ENCODE measurements around the gene DHRS2.

The DHRS2 gene

DNA sequence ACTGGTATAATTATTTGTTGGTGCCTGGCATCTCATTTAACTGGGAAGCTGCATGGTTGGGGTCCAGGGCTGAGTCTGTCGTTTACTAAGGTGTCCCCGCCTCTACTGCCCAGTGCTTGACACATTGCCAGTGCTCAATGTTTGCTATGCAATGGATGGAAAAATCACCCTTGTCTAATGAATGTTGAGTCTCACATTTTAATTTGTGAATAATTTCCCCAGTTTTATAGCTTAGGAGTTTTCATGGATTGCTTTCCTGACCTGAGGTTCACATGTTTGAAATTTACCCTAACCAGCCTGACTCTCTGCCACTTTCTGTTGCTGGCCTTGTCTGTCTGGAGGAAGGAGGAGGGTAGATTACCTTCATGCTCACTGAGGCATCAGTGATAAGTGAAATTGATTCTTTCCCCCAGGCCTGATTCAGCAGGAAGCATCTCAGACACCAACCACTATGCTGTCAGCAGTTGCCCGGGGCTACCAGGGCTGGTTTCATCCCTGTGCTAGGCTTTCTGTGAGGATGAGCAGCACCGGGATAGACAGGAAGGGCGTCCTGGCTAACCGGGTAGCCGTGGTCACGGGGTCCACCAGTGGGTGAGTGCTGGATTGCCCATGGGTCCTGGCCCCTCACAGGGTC is 2.4 kb downstream of the DHRS2 start:
- Histone ChIP-seq H4K20me1 (no peaks in the 10 kb centered on the region), H3K27ac (no peak overlapping the region), H3K4me1 (peaks cover 0 to 10% (median 6%) of the 10 kb centered on the region in 10 experiments; a peak in 10 of 20 replicates), H3K9ac (no peak overlapping the region), H3K4me2 (no peak overlapping the region), H3K4me3 (no peak overlapping the region), H3K9me3 (replicated peaks in 1 of 11) (peaks cover 12 to 26% (median 17%) of the 10 kb centered on the region in 11 experiments; a peak in 19 of 22 replicates), H3K36me3 (no peaks in the 10 kb centered on the region), H3K27me3 (no peaks in the 10 kb centered on the region)
- no peak for TF ChIP-seq Cebpa-rat (IDR thresholded peaks at IDR 0.05)

DNA sequence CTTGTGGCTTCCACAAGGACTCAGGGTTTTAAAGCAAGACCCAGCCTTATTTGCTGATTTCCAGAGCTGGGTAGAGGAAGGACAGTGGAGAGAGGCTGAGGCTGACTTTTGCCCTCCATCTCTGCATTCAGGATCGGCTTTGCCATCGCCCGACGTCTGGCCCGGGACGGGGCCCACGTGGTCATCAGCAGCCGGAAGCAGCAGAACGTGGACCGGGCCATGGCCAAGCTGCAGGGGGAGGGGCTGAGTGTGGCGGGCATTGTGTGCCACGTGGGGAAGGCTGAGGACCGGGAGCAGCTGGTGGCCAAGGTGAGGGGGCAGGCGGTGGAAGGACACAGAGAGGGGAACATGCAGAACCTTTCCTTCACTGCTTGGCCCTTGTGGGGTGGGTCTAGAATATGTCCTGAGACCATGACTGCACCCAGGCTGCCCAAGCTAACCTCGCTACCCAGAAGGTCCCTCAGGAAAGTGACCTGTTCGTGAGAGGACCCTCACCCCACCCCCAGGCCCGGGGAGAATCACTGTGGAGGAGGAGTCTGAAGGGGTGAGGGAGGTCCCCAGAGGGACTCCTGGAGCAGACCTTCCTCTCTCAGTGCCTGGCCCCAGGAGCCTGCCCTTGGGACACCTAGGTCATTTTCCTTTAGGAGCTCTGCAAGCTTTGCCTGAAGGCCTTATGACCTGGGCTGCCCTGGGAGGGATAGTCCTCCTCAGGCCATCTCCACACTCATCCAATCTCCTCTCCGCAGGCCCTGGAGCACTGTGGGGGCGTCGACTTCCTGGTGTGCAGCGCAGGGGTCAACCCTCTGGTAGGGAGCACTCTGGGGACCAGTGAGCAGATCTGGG is 3.1 kb downstream of the DHRS2 start:
- TF ChIP-seq Cebpa-rat (IDR thresholded peaks at IDR 0.05), result no peak
- H3K4me2 ChIP-seq, result no peak overlapping the region
- peaks cover 12 to 26% (median 17%) of the 10 kb centered on the region in 11 experiments; a peak in 19 of 22 replicates for H3K9me3 ChIP-seq (replicated peaks in 1 of 11)
- H3K27me3 ChIP-seq, result no peaks in the 10 kb centered on the region
- no peak overlapping the region for H3K4me3 ChIP-seq
- no peak overlapping the region for H3K27ac ChIP-seq
- H4K20me1 ChIP-seq, result no peaks in the 10 kb centered on the region
- H3K4me1 ChIP-seq, result peaks cover 0 to 10% (median 6%) of the 10 kb centered on the region in 10 experiments; a peak in 10 of 20 replicates
- H3K36me3 ChIP-seq, result no peaks in the 10 kb centered on the region
- H3K9ac ChIP-seq, result no peak overlapping the region

DNA sequence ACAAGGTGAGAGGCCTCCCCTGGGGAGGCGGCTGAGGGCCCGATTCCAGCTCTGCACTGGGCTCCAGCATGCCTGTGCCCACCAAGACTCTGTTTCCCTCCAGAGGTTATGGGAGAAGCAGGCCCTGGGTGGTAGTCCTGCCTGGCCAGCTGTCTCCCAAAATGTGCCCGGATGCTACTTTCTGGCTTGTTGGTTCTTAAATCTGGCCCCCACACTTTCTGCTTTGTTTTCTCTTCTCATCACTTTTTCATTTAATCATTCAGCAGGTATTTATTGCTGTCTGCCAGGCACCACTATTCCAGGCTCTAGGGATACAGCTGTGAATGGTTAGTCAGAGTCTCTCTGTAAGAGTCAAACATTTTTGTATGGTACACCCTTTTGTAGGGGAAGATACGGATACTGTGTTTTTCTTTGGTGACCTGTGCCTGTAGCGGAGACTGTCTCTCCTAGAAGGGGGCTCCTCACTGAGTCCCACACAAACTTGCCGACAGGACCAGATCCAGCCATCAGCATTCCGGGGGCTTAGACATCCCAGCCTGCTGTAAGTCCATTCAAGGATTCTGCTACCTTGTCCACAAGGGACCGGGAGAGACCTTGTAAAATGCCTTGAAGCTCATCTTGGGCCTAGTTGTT is 3.8 kb downstream of the DHRS2 start:
- no peaks in the 10 kb centered on the region for H3K36me3 ChIP-seq
- no peak overlapping the region for H3K27ac ChIP-seq
- no peak overlapping the region for H3K4me3 ChIP-seq
- H3K27me3 ChIP-seq, result no peaks in the 10 kb centered on the region
- peaks cover 12 to 26% (median 16%) of the 10 kb centered on the region in 11 experiments; a peak in 19 of 22 replicates for H3K9me3 ChIP-seq (replicated peaks in 1 of 11)
- H3K9ac ChIP-seq, result no peak overlapping the region
- no peak overlapping the region for H3K4me2 ChIP-seq
- H4K20me1 ChIP-seq, result no peaks in the 10 kb centered on the region
- TF ChIP-seq Cebpa-rat (IDR thresholded peaks at IDR 0.05), result no peak
- H3K4me1 ChIP-seq, result peaks cover 0 to 10% (median 6%) of the 10 kb centered on the region in 10 experiments; a peak in 10 of 20 replicates

GRCh38 chr14:23640524-23641141 is 4.5 kb downstream of the DHRS2 start:
- Histone ChIP-seq H3K9ac (no peak overlapping the region), H3K9me3 (replicated peaks in 1 of 11) (peaks cover 9 to 22% (median 13%) of the 10 kb centered on the region in 11 experiments; a peak in 19 of 22 replicates), H3K4me3 (no peak overlapping the region), H3K4me2 (no peak overlapping the region), H3K27ac (no peak overlapping the region), H3K36me3 (no peaks in the 10 kb centered on the region), H3K27me3 (no peaks in the 10 kb centered on the region), H4K20me1 (no peaks in the 10 kb centered on the region), H3K4me1 (peaks cover 0 to 10% (median 6%) of the 10 kb centered on the region in 10 experiments; a peak in 10 of 20 replicates)
- no peak for TF ChIP-seq Cebpa-rat (IDR thresholded peaks at IDR 0.05)

GRCh38 chr14:23641180-23641914 is 5.2 kb downstream of the DHRS2 start:
- Histone ChIP-seq H3K36me3 (no peaks in the 10 kb centered on the region), H3K4me2 (peak overlapping the region in 4 of 11 experiments; percentile 1 to 54 (median 6); a peak in 6 of 22 replicates), H4K20me1 (no peaks in the 10 kb centered on the region)

DNA sequence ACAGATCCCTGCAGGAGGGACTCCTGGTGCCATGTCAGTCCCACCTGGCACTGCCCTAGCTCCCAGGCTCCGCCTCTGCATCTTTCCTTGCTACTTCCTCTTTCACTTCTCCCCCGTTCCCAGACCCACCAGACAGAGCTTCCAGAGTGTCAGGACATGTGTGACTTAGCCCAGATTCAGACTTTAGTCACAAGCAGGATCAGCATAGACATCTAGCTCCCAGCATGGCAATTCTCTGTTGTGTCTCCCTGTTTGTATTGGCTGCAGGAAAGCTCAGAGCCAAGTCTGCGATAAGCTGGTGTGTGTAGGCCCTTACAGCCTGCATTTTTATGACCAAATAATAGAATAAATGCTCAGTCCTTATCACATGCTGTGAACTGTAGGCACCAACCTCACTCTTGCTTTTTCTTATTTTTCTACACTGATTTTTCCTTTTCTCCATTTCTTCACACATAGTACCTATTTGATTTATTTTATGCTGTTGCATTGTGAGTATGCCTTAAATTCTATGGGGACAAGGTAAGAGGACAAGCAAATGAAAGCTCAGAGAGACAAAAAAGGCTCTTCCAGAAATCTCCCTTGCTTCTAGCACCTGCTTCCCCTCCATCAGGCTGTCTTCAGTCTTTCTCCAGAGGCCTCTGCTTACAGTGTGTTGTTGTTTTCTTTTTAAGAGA is 5.9 kb downstream of the DHRS2 start:
- peaks cover 0 to 8% (median 0%) of the 10 kb centered on the region in 11 experiments; a peak in 4 of 22 replicates for H3K9me3 ChIP-seq (replicated peaks in 1 of 11)

More at GRCh38 chr14:23641180-23641914, 5.2 kb downstream of the DHRS2 start:
- Histone ChIP-seq H3K9ac (no peak overlapping the region), H3K27me3 (no peaks in the 10 kb centered on the region), H3K9me3 (replicated peaks in 1 of 11) (peaks cover 2 to 15% (median 6%) of the 10 kb centered on the region in 11 experiments; a peak in 15 of 22 replicates), H3K4me3 (no peak overlapping the region), H3K27ac (no peak overlapping the region), H3K4me1 (peaks cover 0 to 10% (median 6%) of the 10 kb centered on the region in 10 experiments; a peak in 10 of 20 replicates)
- TF ChIP-seq Cebpa-rat (IDR thresholded peaks at IDR 0.05), result no peak

DNA sequence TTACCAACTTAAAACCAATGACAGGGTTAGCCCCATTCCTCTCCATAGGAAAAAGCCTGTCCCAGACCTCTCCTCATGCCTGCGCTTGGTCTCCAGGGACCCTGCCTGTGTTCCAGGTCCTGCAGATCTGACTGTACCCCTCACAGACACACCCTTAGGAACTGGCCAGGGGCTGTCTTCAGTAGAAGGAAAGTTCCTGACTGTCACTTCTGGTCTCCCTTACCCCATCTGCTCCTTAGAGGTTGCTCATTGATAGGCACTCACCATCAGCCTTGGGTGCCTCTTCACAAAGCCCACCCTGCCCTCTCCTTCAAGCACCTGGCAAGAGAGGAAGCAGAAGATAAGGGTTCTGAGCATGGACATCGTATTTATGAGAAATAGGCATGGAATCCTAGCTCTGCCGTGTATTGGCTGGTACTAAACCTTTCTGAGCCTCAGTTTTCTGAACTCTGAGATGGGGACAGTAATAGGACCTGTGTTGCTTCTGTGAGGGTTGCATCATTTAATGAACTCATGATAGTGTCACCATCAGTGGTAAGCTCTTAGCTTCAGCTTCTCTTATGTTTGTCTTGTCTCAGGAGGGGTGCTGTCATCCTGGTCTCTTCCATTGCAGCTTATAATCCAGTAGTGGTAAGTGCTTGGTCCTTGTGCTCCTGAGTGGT is 7.5 kb downstream of the DHRS2 start:
- no peaks in the 10 kb centered on the region for H3K27me3 ChIP-seq
- H3K9me3 ChIP-seq (replicated peaks in 1 of 11), result no peaks in the 10 kb centered on the region
- no peak overlapping the region for H3K4me3 ChIP-seq
- no peak overlapping the region for H3K4me2 ChIP-seq
- no peak for TF ChIP-seq Cebpa-rat (IDR thresholded peaks at IDR 0.05)
- H3K36me3 ChIP-seq, result no peaks in the 10 kb centered on the region
- peaks cover 0 to 16% (median 6%) of the 10 kb centered on the region in 10 experiments; a peak in 10 of 20 replicates for H3K4me1 ChIP-seq
- no peak overlapping the region for H3K27ac ChIP-seq
- H4K20me1 ChIP-seq, result no peaks in the 10 kb centered on the region
- no peak overlapping the region for H3K9ac ChIP-seq

More for the DNA sequence above, 5.9 kb downstream of the DHRS2 start:
- H3K27ac ChIP-seq, result no peak overlapping the region
- no peaks in the 10 kb centered on the region for H4K20me1 ChIP-seq
- H3K9ac ChIP-seq, result no peak overlapping the region; a peak in 1 of 22 replicates
- no peaks in the 10 kb centered on the region for H3K36me3 ChIP-seq
- no peak for TF ChIP-seq Cebpa-rat (IDR thresholded peaks at IDR 0.05)
- no peaks in the 10 kb centered on the region for H3K27me3 ChIP-seq
- peaks cover 0 to 12% (median 6%) of the 10 kb centered on the region in 10 experiments; a peak in 10 of 20 replicates for H3K4me1 ChIP-seq
- peak overlapping the region in 6 of 11 experiments; percentile 1 to 54 (median 6); a peak in 7 of 22 replicates for H3K4me2 ChIP-seq
- H3K4me3 ChIP-seq, result no peak overlapping the region
